ENCODE results near the gene CDK12.
A peak's percentile ranks its signal among the peaks of the same experiment; 100 is the strongest.

The CDK12 gene

DNA sequence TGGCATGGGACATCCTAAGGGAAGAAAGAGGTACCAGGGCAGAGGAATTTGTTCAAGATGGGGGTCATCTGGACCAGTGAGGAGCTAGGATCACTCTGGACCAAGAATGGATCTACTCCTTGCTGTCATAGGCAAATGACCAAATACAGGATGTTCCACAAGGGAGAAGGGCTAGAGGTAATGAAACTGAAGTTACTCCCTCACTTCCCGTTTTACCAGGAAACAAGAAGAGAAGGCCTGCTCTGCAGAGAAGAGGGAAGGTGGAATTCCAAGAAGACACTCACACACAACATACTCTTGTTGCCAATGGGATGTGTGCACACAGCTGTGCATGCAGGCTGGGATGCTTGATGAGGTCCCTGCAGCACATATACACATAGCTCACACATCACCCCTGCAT lies 107.8 kb downstream of the CDK12 start:
- no peaks in the 10 kb centered on the region for H3K9me2 ChIP-seq (ENCODE audit: low read depth, low read length)
- no peak overlapping the region for H3K27ac ChIP-seq (ENCODE audit: low read depth, low read length, poor library complexity, severe bottlenecking)
- H4K20me1 ChIP-seq (ENCODE audit: insufficient read depth, low read length), result no peaks in the 10 kb centered on the region
- H3K36me3 ChIP-seq (ENCODE audit: insufficient read depth, low read length), result peaks cover 12% of the 10 kb centered on the region
- no peaks in the 10 kb centered on the region for H3K9me3 ChIP-seq (ENCODE audit: low read length)
- TF ChIP-seq EZH2 (IDR thresholded peaks at IDR 0.05; ENCODE audit: borderline replicate concordance, low read length), result no peak
- TF ChIP-seq, protein P1, sequence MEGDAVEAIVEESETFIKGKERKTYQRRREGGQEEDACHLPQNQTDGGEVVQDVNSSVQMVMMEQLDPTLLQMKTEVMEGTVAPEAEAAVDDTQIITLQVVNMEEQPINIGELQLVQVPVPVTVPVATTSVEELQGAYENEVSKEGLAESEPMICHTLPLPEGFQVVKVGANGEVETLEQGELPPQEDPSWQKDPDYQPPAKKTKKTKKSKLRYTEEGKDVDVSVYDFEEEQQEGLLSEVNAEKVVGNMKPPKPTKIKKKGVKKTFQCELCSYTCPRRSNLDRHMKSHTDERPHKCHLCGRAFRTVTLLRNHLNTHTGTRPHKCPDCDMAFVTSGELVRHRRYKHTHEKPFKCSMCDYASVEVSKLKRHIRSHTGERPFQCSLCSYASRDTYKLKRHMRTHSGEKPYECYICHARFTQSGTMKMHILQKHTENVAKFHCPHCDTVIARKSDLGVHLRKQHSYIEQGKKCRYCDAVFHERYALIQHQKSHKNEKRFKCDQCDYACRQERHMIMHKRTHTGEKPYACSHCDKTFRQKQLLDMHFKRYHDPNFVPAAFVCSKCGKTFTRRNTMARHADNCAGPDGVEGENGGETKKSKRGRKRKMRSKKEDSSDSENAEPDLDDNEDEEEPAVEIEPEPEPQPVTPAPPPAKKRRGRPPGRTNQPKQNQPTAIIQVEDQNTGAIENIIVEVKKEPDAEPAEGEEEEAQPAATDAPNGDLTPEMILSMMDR (IDR thresholded peaks at IDR 0.05; ENCODE audit: low read length), result no peak
- no peaks in the 10 kb centered on the region; the same call in 1 of the 2 replicates for H3F3A ChIP-seq (ENCODE audit: insufficient read depth, low read length)
- H3K79me2 ChIP-seq (ENCODE audit: insufficient read depth, low read length), result no peaks in the 10 kb centered on the region
- H3K4me2 ChIP-seq (ENCODE audit: low read length), result no peak overlapping the region
- no peaks in the 10 kb centered on the region for H3K27me3 ChIP-seq (ENCODE audit: insufficient read depth, low read length)
- peaks cover 6% of the 10 kb centered on the region for H3K4me1 ChIP-seq (ENCODE audit: insufficient read depth, low read length, severe bottlenecking)
- H2AFZ ChIP-seq (ENCODE audit: low read length), result no peak overlapping the region
- H3K4me3 ChIP-seq (ENCODE audit: low read depth, low read length, poor library complexity, severe bottlenecking), result no peak overlapping the region
- no peak overlapping the region for H3K9ac ChIP-seq (ENCODE audit: low read length)

DNA sequence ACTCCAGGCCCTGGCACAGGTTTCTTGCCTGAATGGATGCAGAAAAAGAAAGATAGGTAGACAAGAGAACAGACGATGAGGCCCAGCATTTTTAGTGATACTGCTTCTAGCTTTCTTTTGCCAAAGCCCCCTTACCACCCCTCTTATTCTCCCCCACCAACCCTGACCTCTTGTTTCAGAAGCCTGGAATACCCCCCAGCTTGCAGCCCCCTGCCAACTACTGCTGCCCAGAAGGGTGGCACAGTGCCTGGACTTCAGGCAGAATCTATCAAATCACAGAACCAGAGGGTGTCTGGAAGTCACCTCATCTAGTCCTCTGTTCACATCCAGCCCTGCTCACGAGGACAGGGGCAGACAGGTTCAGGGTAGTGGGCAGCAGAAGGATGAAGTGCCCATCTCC lies 110.8 kb downstream of the CDK12 start:
- Histone ChIP-seq H3K4me1 (ENCODE audit: insufficient read depth, low read length, severe bottlenecking) (peaks cover 6% of the 10 kb centered on the region), H3K9me2 (ENCODE audit: low read depth, low read length) (no peaks in the 10 kb centered on the region), H3K27me3 (ENCODE audit: insufficient read depth, low read length) (no peaks in the 10 kb centered on the region), H3K9ac (ENCODE audit: low read length) (no peak overlapping the region), H3K79me2 (ENCODE audit: insufficient read depth, low read length) (no peaks in the 10 kb centered on the region), H3K36me3 (ENCODE audit: insufficient read depth, low read length) (peaks cover 12% of the 10 kb centered on the region), H3K27ac (ENCODE audit: low read depth, low read length, poor library complexity, severe bottlenecking) (no peak overlapping the region), H3K4me2 (ENCODE audit: low read length) (no peak overlapping the region), H3K4me3 (ENCODE audit: low read depth, low read length, poor library complexity, severe bottlenecking) (no peak overlapping the region), H4K20me1 (ENCODE audit: insufficient read depth, low read length) (no peaks in the 10 kb centered on the region), H2AFZ (ENCODE audit: low read length) (no peak overlapping the region), H3K9me3 (ENCODE audit: low read length) (no peaks in the 10 kb centered on the region), H3F3A (ENCODE audit: insufficient read depth, low read length) (no peaks in the 10 kb centered on the region; the same call in 1 of the 2 replicates)
- TF ChIP-seq EZH2 (IDR thresholded peaks at IDR 0.05; ENCODE audit: borderline replicate concordance, low read length), result no peak
- TF ChIP-seq, protein P1 (IDR thresholded peaks at IDR 0.05; ENCODE audit: low read length), result no peak

DNA sequence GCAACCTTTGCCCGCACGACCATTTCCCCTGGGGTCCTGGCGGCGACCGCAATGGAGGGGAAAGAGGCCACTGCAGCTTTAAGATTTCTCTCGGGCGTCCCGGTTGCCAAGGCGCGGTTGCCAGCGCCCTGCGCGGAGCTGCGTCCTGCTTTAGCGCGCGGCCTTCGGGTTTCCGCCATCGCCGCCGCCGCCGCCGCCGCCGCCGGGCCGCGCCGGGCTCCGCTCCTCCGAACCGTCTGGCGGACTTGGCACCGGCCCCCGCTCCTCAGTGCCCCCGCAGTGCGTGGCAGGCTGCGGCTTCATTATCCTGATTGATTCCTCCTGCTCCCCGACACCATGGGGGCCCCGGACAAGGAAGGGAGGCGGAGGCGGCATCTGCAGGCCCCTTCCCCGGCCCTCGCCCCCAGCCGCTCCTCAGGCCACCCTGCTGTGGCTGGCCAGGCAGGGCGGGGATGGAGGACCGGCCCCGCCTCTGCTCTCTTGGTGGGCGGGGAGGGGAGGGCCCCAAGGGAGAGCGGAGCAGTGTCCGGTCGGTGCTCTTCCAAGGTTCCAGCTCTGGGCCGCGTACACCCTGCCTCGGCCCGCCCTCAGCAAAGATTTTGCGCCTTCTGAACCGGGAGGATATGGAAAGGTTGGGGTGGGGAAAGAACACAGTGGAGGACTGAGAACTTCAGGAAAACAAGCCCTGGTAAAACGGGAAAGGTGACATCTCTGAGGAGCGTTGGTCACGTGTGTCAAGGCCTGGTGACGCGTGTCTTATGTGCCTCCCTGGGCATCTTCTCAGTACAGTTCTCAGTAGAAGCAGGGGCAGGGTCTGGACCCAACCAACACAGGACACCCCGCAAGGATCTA lies 112.4 kb downstream of the CDK12 start:
- Histone ChIP-seq H3K27ac (ENCODE audit: low read depth, low read length, poor library complexity, severe bottlenecking) (no peak overlapping the region), H3K9ac (ENCODE audit: low read length) (peak overlapping the region; percentile 63), H2AFZ (ENCODE audit: low read length) (no peak overlapping the region), H3K27me3 (ENCODE audit: insufficient read depth, low read length) (no peaks in the 10 kb centered on the region), H3K4me3 (ENCODE audit: low read depth, low read length, poor library complexity, severe bottlenecking) (peak overlapping the region; percentile 69), H3K4me2 (ENCODE audit: low read length) (peak overlapping the region; percentile 86), H3K36me3 (ENCODE audit: insufficient read depth, low read length) (peaks cover 12% of the 10 kb centered on the region), H3K9me3 (ENCODE audit: low read length) (no peaks in the 10 kb centered on the region), H3K4me1 (ENCODE audit: insufficient read depth, low read length, severe bottlenecking) (peaks cover 6% of the 10 kb centered on the region), H4K20me1 (ENCODE audit: insufficient read depth, low read length) (no peaks in the 10 kb centered on the region), H3K9me2 (ENCODE audit: low read depth, low read length) (no peaks in the 10 kb centered on the region), H3F3A (ENCODE audit: insufficient read depth, low read length) (no peaks in the 10 kb centered on the region; the same call in 1 of the 2 replicates), H3K79me2 (ENCODE audit: insufficient read depth, low read length) (no peaks in the 10 kb centered on the region)
- TF ChIP-seq, protein P1 (IDR thresholded peaks at IDR 0.05; ENCODE audit: low read length), result no peak
- TF ChIP-seq EZH2 (IDR thresholded peaks at IDR 0.05; ENCODE audit: borderline replicate concordance, low read length), result no peak

Measured in OCI-LY1 (cell line).